PC-3 (cell line): ENCODE results near the gene CCR7. TPM values are rescaled to one million over a fixed set of nuclear protein-coding genes. Genes with fewer than 3 reads are reported as not detected.
A peak's percentile ranks its signal among the peaks of the same experiment; 100 is the strongest.

Experiments
- ATAC-seq: fragments of 200-7000 bp; cut with Tn5 transposase; 2 replicates; pipeline ENCODE4 v1.9.1; 2020; ENCODE audit warnings: mild to moderate bottlenecking, moderate library complexity
- BruUV-seq: library from RNA; stranded (reverse); fragments of 400-500 nt; replicated peaks from 2 replicates; lab custom pipeline; 2021; lab: Mats Ljungman, UMichigan
- CTCF ChIA-PET: fragments of 300-600 bp; sonication (Branson Sonifier 250); formaldehyde crosslinking; loops from one replicate; lab custom pipeline; 2022; ENCODE audit warnings: antibody characterized with exemption; lab: Charles Lee
- POLR2A ChIA-PET: fragments of 300-600 bp; sonication (Branson Sonifier 250); formaldehyde crosslinking; loops from one replicate; lab custom pipeline; 2022; ENCODE audit warnings: antibody characterized with exemption; ENCODE audit not compliant: unreplicated experiment; lab: Charles Lee
- DNase-seq: peaks from one replicate; pipeline ENCODE4 v3.0.0-alpha.2; 2015
- H2AFZ ChIP-seq: fragments of 300-600 bp; sonication (generic); 2 replicates; pipeline ENCODE4 v1.6.0; 2016; ENCODE audit warnings: antibody characterized with exemption, low read length
- H3F3A ChIP-seq: fragments of 300-600 bp; sonication (generic); one replicate; pipeline ENCODE4 v1.6.0; 2017; ENCODE audit warnings: antibody characterized with exemption, low read length, control low read depth, mild to moderate bottlenecking; ENCODE audit not compliant: unreplicated experiment
- H3K27ac ChIP-seq: fragments of 300-600 bp; sonication (generic); 2 replicates; pipeline ENCODE4 v1.5.1; 2016; ENCODE audit warnings: mild to moderate bottlenecking, low read length
- H3K27me3 ChIP-seq: fragments of 300-600 bp; sonication (generic); 2 replicates; pipeline ENCODE4 v1.6.1; 2016; ENCODE audit warnings: low read length, mixed read lengths
- H3K36me3 ChIP-seq: fragments of 300-600 bp; sonication (generic); 2 replicates; pipeline ENCODE4 v1.6.1; 2016; ENCODE audit warnings: low read depth, mixed run types, low read length, mixed read lengths
- H3K4me1 ChIP-seq: fragments of 300-600 bp; sonication (generic); 2 replicates; pipeline ENCODE4 v1.5.1; 2016; ENCODE audit warnings: low read length; ENCODE audit not compliant: insufficient read depth
- H3K4me2 ChIP-seq: fragments of 300-600 bp; sonication (generic); 2 replicates; pipeline ENCODE4 v1.6.0; 2016; ENCODE audit warnings: low read length
- H3K4me3 ChIP-seq: fragments of 300-600 bp; sonication (generic); 2 replicates; pipeline ENCODE4 v1.5.1; 2016; ENCODE audit warnings: mild to moderate bottlenecking, low read length, mixed read lengths
- H3K79me2 ChIP-seq: fragments of 300-600 bp; sonication (generic); 2 replicates; pipeline ENCODE4 v1.6.1; 2017; ENCODE audit warnings: low read length, mixed read lengths
- H3K9ac ChIP-seq: fragments of 300-600 bp; sonication (generic); 2 replicates; pipeline ENCODE4 v1.6.0; 2016; ENCODE audit warnings: mild to moderate bottlenecking, low read length
- H3K9me2 ChIP-seq: fragments of 300-600 bp; sonication (generic); replicated peaks from 2 replicates; pipeline ENCODE4 v1.6.1; 2016; ENCODE audit warnings: mixed run types, low read length, mixed read lengths
- H3K9me3 ChIP-seq: fragments of 300-600 bp; sonication (generic); 2 replicates; pipeline ENCODE4 v1.6.1; 2016; ENCODE audit warnings: low read length, mixed read lengths
- H4K20me1 ChIP-seq: fragments of 300-600 bp; sonication (generic); 2 replicates; pipeline ENCODE4 v1.6.1; 2016; ENCODE audit warnings: low read length, mixed read lengths
- EZH2 ChIP-seq: fragments of 300-600 bp; sonication (generic); IDR thresholded peaks from one replicate; pipeline ENCODE4 v1.6.1; 2017; ENCODE audit warnings: antibody characterized with exemption, mild to moderate bottlenecking, low read length; ENCODE audit not compliant: unreplicated experiment
- EZH2phosphoT487 ChIP-seq: fragments of 300-600 bp; sonication (generic); IDR thresholded peaks from 2 replicates; pipeline ENCODE4 v1.6.1; 2018; ENCODE audit warnings: mild to moderate bottlenecking, antibody characterized with exemption, low read length, borderline replicate concordance
- intact Hi-C: fragments of 100-400 bp; cut with micrococcal nuclease; formaldehyde crosslinking; loops from 2 replicates; pipeline ENCODE4 v1.9.0; 2023
- total RNA-seq: library from RNA; depleted of rRNA; stranded (reverse); fragments of >200 nt; gene quantifications from 2 replicates; pipeline ENCODE4 v1.2.3, GENCODE V29; 2014
- TF ChIP-seq, protein P1 (sequence below): fragments of 300-600 bp; sonication (generic); conservative IDR thresholded peaks from 2 replicates; pipeline ENCODE4 v1.5.1; 2017; ENCODE audit warnings: antibody characterized with exemption, low read depth, mild to moderate bottlenecking, low read length

Gene CCR7
- total RNA-seq, 1 experiment from 2014 or later, result not detected

DNA sequence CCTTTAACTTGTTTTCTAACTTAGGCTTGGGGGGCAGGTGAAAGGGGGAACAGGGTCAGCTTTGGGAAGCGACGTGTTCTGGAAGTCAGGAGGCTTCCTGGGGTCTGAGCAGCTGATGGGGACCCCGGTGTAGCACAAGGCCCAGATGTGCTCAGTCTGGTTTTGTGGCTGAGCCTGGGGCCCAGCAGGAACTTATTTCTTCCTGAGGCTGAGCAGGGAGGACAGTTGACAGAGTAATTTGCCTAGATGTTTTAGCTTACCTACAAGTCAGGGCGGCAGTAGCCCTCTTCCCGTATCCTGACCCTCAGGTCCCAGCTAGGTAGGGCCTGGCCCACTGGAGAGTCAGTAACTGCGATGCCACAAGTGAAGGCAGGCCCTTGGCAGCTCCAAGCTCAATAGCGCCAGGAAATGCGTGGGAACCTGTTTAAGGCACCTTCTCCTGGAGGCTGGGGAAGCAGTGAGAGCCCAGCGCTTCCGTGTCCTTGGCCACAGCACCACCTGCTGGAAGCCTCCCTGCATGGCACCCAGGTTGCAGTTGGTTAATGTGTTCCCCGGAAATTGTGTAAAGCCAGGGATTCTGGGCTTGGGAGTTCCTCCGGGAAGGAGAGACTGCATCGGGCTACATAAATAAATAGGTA lies 5.2 kb downstream of the CCR7 start:
- POLR2A ChIA-PET, result no interaction called here
- no peak overlapping the region for H3K4me3 ChIP-seq
- peak overlapping the region; percentile 53 for H3K4me2 ChIP-seq

DNA sequence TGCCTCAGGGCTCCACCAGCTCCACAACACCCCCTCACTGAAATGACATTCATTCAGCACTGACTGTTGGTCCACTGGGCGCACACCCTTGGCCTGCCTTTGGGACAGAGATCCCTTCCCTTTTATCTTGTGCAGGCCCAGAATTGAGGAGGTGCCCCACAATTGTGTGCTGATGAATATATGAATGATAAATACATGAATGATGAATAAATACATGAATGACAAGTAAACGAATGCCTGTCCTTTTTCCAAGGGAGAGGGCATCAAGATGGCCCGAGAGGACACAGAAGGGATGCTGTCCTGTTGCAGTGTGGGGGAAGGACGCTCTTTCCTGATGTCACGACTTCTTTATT lies 5.7 kb downstream of the CCR7 start:
- CTCF ChIA-PET, result interaction anchor here (0.6 to 1.5 kb wide), 10 partner anchors 24 to 197 kb away, joined by 3 to 48 read pairs (median 4); partner anchors contain the start of gene TOP2A
- Histone ChIP-seq H3K27ac (no peak overlapping the region), H3K9me3 (no peaks in the 10 kb centered on the region), H3K4me1 (peaks cover 6% of the 10 kb centered on the region; the same call in 1 of the 2 replicates), H3F3A (no peaks in the 10 kb centered on the region), H3K36me3 (no peaks in the 10 kb centered on the region), H2AFZ (no peak overlapping the region), H3K9ac (no peak overlapping the region), H3K79me2 (no peaks in the 10 kb centered on the region), H4K20me1 (no peaks in the 10 kb centered on the region), H3K27me3 (no peaks in the 10 kb centered on the region), H3K9me2 (no peaks in the 10 kb centered on the region), H3K4me3 (no peak overlapping the region), H3K4me2 (no peak overlapping the region)
- POLR2A ChIA-PET, result no interaction called here
- DNase-seq (no peak), ATAC-seq (no peak)
- TF ChIP-seq, protein P1, sequence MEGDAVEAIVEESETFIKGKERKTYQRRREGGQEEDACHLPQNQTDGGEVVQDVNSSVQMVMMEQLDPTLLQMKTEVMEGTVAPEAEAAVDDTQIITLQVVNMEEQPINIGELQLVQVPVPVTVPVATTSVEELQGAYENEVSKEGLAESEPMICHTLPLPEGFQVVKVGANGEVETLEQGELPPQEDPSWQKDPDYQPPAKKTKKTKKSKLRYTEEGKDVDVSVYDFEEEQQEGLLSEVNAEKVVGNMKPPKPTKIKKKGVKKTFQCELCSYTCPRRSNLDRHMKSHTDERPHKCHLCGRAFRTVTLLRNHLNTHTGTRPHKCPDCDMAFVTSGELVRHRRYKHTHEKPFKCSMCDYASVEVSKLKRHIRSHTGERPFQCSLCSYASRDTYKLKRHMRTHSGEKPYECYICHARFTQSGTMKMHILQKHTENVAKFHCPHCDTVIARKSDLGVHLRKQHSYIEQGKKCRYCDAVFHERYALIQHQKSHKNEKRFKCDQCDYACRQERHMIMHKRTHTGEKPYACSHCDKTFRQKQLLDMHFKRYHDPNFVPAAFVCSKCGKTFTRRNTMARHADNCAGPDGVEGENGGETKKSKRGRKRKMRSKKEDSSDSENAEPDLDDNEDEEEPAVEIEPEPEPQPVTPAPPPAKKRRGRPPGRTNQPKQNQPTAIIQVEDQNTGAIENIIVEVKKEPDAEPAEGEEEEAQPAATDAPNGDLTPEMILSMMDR, result no peak
- TF ChIP-seq EZH2phosphoT487 (no peak), EZH2 (no peak)
- intact Hi-C loops, result no loop called here
- no TSS peak for BruUV-seq

More for the DNA sequence above, 5.2 kb downstream of the CCR7 start:
- ATAC-seq (peak; percentile 96), DNase-seq (peak; percentile 90)
- no peaks in the 10 kb centered on the region for H3K79me2 ChIP-seq
- H3F3A ChIP-seq, result no peaks in the 10 kb centered on the region
- CTCF ChIA-PET, result interaction anchor here (0.6 to 1.5 kb wide), 10 partner anchors 25 to 197 kb away, joined by 3 to 48 read pairs (median 4); partner anchors contain the start of gene TOP2A
- H3K4me1 ChIP-seq, result peaks cover 6% of the 10 kb centered on the region; the same call in 1 of the 2 replicates
- no peaks in the 10 kb centered on the region for H3K27me3 ChIP-seq
- peak overlapping the region; percentile 62 for H2AFZ ChIP-seq
- no peaks in the 10 kb centered on the region for H3K36me3 ChIP-seq
- 0 out of 2 replicates have a peak overlapping the region, but pooled peaks have one; percentile 23 for H3K9ac ChIP-seq
- no peaks in the 10 kb centered on the region for H3K9me2 ChIP-seq
- intact Hi-C loops, result loop anchor here (1.0 to 10.0 kb wide), 4 partner anchors 27 to 258 kb away; partner anchors contain the start of gene IGFBP4
- H3K9me3 ChIP-seq, result no peaks in the 10 kb centered on the region
- no peak overlapping the region for H3K27ac ChIP-seq
- no TSS peak for BruUV-seq
- no peaks in the 10 kb centered on the region for H4K20me1 ChIP-seq
- no peak for TF ChIP-seq EZH2
- TF ChIP-seq, protein P1, result peak; percentile 91
